HG03565 (cell line): ENCODE results near the gene SMIM12.

Experiments
- ATAC-seq: cut with Tn5 transposase; IDR thresholded peaks from one replicate; pipeline ENCODE4 v1.9.1; 2021; ENCODE audit warnings: mild to moderate bottlenecking, moderate library complexity; ENCODE audit not compliant: unreplicated experiment

SMIM12 gene

DNA sequence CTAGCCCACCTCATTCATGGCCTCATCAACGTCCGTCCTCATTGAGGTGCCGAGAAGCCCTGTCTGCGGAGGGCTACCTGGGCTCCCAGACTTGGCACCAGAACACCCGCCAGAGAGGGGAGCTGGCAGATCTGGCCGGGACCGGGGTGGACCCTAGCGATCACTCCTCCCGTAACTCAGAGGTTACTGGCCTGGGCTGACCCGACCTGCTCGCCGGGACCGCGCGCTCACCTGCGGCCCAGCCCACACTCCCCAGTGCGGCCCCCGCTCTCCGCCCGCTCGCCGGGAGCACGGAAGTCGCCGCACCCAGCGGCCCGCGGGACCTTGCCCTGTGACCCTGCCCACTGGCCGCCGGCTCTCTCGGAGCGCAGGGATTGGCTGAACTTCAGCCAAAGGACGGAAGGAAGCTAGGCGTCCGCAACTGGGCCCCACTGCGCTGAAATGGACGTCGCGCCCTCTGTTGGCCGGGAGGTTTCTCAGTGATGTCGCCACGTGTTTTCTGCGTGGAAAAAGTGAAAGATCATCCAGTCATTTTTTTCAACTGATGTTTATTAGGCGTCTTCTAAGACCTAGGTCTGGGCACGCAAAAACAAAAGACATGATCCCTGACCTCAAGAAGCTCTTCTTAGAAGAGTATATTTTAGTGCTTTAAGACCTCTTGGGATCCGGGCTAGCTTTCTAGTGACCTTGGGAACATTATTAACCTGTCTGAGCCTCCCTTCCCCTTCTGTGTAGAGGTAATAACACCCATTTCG is at the start of gene SMIM12:
SMIM12 (minus strand) TSS at position 304 of the 755 bp plus-strand sequence. CDS start 3,772 bp downstream, outside the sequence.
- ATAC-seq = peak; percentile 92

DNA sequence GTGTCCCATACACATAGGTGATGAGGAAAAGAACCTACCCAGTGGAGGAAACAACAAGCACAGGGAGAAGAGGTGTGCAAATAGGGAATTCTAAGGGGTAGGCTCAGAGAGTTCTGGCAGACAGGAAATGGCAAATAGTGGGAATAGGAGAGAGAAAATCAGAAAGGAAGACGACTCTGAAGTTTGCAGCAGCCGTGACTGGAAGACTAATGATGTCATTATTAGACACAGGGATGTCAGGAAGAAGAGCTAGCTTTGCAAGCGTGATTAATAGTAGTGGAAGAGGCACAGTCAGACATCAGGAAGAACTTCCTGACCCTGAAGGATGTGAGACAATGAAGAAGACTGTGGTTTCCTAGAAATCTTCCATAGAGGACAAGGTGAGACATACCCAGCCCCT is 48.8 kb upstream of the SMIM12 start:
- ATAC-seq = no peak

GRCh38 chr1:34907487-34908090 is 48.0 kb upstream of the SMIM12 start:
- ATAC-seq = no peak

GRCh38 chr1:34906756-34907155 is 47.2 kb upstream of the SMIM12 start:
- no peak for ATAC-seq

DNA sequence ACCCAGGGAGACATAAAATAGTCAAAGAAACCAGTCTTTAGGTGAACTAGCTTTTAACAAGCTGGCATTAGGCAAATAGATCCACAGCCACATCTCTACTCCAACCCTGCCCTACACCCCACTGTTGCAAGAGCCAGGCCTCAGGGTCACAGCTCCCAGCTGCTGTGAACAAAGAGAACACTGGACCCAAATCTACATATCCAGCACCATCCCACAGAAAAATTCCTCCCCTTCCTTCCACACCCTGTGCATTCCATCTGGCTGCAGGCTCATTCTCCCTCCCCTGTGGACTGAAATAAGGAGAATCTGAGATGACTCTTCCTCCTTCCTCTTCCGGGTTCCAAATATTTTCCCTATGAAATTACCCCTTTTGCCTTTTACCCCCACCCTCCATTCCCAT is 46.7 kb upstream of the SMIM12 start:
- no peak for ATAC-seq

GRCh38 chr1:34905098-34905459 is 45.5 kb upstream of the SMIM12 start:
- no peak for ATAC-seq

- ATAC-seq = no peak
Observed at GRCh38 chr1:34904236-34905097, 44.9 kb upstream of the SMIM12 start.

- no peak for ATAC-seq
Observed at GRCh38 chr1:34901919-34902318, 42.4 kb upstream of the SMIM12 start.

- no peak for ATAC-seq
Observed at GRCh38 chr1:34900775-34901502, 41.4 kb upstream of the SMIM12 start.

GRCh38 chr1:34899906-34900305 is 40.4 kb upstream of the SMIM12 start:
- ATAC-seq = no peak

GRCh38 chr1:34899471-34899870 is 39.9 kb upstream of the SMIM12 start:
- ATAC-seq = no peak

- ATAC-seq = no peak
Observed at GRCh38 chr1:34898330-34898761, 38.8 kb upstream of the SMIM12 start.

GRCh38 chr1:34896612-34897011 is 37.1 kb upstream of the SMIM12 start:
- no peak for ATAC-seq

DNA sequence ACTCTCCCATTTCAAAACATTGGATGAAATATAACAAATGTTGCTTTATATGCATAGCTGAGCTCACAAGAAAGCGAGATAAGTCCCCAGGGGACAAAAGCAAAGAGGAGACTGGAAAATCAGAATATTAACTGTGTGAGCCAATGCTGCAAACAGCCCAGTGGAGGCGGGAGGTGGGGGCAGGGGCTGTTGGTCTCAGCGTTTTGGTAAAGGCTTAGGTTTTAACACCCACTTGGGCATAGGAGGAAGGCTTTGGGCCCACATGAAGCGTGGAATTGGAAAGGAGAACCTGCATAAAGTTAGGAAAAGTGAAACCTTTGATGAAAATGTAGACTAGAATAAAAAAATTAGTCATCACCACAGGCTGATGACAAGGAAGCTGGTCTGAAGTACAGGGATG is 30.2 kb upstream of the SMIM12 start:
- no peak for ATAC-seq

DNA sequence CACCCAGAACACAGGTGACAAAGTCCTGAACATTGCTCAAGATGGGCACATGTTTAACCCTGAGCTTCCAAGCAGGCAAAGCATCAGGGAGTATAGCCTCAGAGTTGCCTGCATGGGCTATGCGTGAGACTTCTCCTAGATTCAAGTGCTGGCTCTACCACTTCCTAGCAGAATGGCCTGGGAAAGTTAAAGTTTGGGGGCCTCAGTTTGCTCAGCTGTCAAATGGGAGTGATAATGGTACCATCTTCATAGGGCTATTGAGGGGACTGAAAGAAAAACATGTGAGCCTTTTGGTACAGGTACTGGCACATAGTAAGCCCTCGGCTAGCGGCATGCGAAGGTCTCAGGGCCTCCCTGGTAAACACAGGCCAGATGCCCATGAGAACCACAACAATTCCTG is 28.0 kb upstream of the SMIM12 start:
- ATAC-seq = no peak

GRCh38 chr1:34885405-34886247 is 26.1 kb upstream of the SMIM12 start:
- ATAC-seq = no peak

DNA sequence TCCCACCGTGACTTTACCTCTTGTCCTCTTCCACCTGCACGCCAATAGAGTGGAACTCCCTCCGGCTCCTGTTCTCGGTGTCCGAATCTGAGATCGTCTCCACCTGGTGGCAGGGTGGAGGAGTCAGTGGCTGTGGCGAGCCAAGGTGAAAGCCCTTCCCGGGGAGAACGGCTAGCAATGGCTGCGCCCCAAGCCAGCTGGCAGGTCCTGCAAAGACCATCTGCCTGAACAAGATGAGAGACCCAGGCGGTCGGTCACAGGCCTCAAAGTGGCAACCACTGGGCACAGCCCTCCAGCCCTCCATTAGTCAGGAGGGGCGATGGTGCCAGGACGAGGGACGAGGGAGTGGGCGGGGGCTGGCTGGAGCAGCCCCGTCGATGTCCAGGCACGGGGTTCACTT is 25.4 kb upstream of the SMIM12 start:
- ATAC-seq = no peak

- no peak for ATAC-seq
Observed at GRCh38 chr1:34884536-34884935, 25.0 kb upstream of the SMIM12 start.

DNA sequence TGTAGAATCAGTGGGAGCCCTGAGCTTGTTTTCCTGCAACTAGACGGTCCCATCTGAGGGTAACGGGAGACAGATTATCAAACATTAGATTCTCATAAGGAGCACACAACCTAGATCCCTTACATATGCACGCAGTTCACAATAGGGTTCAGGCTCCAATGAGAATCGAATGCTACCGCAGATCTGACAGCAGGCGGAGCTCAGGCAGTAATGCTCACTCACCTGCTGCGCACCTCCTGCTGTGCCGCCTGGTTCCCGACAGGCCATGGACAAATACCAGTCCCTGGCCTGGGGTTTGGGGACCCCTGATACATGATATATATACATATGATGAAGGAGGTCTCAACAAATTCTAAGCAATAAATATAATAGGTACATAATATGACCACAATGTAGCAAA is 19.7 kb upstream of the SMIM12 start:
- ATAC-seq = no peak

GRCh38 chr1:34876406-34876805 is 16.9 kb upstream of the SMIM12 start:
- ATAC-seq = no peak
